Parathyroid adenoma (tissue), 2 donors: ENCODE data around the gene ADH1A.
A peak's percentile ranks its signal among the peaks of the same experiment; 100 is the strongest.

Source experiments
- H2AFZ ChIP-seq: fragments of 300-600 bp; sonication (generic); one replicate; pipeline ENCODE4 v1.7.0; 2017; ENCODE audit warnings: antibody characterized with exemption, mild to moderate bottlenecking
- H3K27ac ChIP-seq: fragments of 300-600 bp; sonication (generic); one replicate; pipeline ENCODE4 v1.7.0; 2017
- H3K27me3 ChIP-seq: fragments of 300-600 bp; sonication (generic); one replicate; pipeline ENCODE4 v1.7.0; 2017; ENCODE audit warnings: low read length; ENCODE audit not compliant: control insufficient read depth, insufficient read depth
- H3K36me3 ChIP-seq: fragments of 300-600 bp; sonication (generic); one replicate; pipeline ENCODE4 v1.7.0; 2017; ENCODE audit warnings: low read length; ENCODE audit not compliant: control insufficient read depth, insufficient read depth
- H3K4me1 ChIP-seq: fragments of 300-600 bp; sonication (generic); one replicate; pipeline ENCODE4 v1.7.0; 2017; ENCODE audit warnings: control low read depth
- H3K4me2 ChIP-seq: fragments of 300-600 bp; sonication (generic); one replicate; pipeline ENCODE4 v1.7.0; 2017; ENCODE audit warnings: low read length
- H3K4me3 ChIP-seq: fragments of 300-600 bp; sonication (generic); one replicate; pipeline ENCODE4 v1.7.0; 2017; ENCODE audit warnings: low read depth, low read length
- H3K79me2 ChIP-seq: fragments of 300-600 bp; sonication (generic); one replicate; pipeline ENCODE4 v1.7.0; 2017; ENCODE audit warnings: control low read depth
- H3K9ac ChIP-seq: fragments of 300-600 bp; sonication (generic); one replicate; pipeline ENCODE4 v1.7.0; 2017; ENCODE audit warnings: mild to moderate bottlenecking
- H3K9me3 ChIP-seq: fragments of 300-600 bp; sonication (generic); one replicate; pipeline ENCODE4 v1.7.0; 2017; ENCODE audit warnings: low read length; ENCODE audit not compliant: control insufficient read depth
- TF ChIP-seq, protein P1 (sequence below): fragments of 300-600 bp; sonication (generic); IDR thresholded peaks from one replicate; pipeline ENCODE4 v1.7.0; 2017; ENCODE audit warnings: antibody characterized with exemption, mild to moderate bottlenecking
- donor health status: primary hyperparathyroidism.

ADH1A gene

GRCh38 chr4:99310389-99310788 is 19.6 kb upstream of the ADH1A start:
- no peak overlapping the region for H3K9ac ChIP-seq
- H3K27ac ChIP-seq, result no peak overlapping the region
- no peak overlapping the region for H3K4me3 ChIP-seq
- H3K79me2 ChIP-seq, result no peaks in the 10 kb centered on the region
- no peaks in the 10 kb centered on the region for H3K36me3 ChIP-seq
- TF ChIP-seq, protein P1, sequence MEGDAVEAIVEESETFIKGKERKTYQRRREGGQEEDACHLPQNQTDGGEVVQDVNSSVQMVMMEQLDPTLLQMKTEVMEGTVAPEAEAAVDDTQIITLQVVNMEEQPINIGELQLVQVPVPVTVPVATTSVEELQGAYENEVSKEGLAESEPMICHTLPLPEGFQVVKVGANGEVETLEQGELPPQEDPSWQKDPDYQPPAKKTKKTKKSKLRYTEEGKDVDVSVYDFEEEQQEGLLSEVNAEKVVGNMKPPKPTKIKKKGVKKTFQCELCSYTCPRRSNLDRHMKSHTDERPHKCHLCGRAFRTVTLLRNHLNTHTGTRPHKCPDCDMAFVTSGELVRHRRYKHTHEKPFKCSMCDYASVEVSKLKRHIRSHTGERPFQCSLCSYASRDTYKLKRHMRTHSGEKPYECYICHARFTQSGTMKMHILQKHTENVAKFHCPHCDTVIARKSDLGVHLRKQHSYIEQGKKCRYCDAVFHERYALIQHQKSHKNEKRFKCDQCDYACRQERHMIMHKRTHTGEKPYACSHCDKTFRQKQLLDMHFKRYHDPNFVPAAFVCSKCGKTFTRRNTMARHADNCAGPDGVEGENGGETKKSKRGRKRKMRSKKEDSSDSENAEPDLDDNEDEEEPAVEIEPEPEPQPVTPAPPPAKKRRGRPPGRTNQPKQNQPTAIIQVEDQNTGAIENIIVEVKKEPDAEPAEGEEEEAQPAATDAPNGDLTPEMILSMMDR, result no peak
- H3K4me1 ChIP-seq, result no peaks in the 10 kb centered on the region
- no peaks in the 10 kb centered on the region for H3K9me3 ChIP-seq
- H2AFZ ChIP-seq, result no peak overlapping the region
- H3K27me3 ChIP-seq, result no peaks in the 10 kb centered on the region
- no peak overlapping the region for H3K4me2 ChIP-seq

DNA sequence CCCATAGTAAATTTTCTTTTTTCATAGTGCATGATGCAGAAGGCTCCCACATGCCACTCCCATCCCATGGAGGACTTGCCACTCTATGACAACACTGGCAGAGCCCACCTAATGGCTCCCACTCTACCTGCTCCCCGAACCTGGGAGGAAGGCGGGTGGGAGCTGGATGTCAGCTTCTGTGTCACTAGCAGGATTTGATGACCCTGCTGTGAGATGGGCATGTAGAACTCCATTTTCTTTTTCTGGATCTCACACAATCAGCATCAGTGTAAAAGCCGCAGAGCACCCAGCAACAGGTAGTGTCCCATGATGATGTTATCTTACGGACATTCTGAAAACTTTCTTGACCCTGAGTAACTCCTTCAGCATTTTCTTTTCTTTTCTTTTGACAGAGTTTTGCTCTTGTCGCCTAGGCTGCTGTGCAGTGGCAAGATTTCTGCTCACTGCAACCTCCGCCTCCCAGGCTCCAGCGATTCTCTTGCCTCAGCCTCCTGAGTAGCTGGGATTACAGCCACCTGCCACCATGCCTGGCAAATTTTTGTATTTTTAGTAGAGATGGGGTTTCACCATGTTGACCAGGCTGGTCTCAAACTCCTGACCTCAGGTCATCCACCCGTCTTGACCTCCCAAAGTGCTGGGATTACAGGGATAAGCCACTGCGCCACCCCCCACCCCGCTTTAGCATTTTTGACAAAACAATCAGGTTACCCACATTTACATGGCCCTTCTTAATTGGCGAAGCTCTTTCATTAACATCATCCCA is 15.0 kb upstream of the ADH1A start:
- no peaks in the 10 kb centered on the region for H3K36me3 ChIP-seq
- H3K9me3 ChIP-seq, result no peaks in the 10 kb centered on the region
- no peaks in the 10 kb centered on the region for H3K79me2 ChIP-seq
- no peaks in the 10 kb centered on the region for H3K27me3 ChIP-seq
- no peak overlapping the region for H3K27ac ChIP-seq
- no peak overlapping the region for H2AFZ ChIP-seq
- H3K4me2 ChIP-seq, result no peak overlapping the region
- TF ChIP-seq, protein P1, result no peak
- no peaks in the 10 kb centered on the region for H3K4me1 ChIP-seq
- no peak overlapping the region for H3K9ac ChIP-seq
- H3K4me3 ChIP-seq, result no peak overlapping the region

DNA sequence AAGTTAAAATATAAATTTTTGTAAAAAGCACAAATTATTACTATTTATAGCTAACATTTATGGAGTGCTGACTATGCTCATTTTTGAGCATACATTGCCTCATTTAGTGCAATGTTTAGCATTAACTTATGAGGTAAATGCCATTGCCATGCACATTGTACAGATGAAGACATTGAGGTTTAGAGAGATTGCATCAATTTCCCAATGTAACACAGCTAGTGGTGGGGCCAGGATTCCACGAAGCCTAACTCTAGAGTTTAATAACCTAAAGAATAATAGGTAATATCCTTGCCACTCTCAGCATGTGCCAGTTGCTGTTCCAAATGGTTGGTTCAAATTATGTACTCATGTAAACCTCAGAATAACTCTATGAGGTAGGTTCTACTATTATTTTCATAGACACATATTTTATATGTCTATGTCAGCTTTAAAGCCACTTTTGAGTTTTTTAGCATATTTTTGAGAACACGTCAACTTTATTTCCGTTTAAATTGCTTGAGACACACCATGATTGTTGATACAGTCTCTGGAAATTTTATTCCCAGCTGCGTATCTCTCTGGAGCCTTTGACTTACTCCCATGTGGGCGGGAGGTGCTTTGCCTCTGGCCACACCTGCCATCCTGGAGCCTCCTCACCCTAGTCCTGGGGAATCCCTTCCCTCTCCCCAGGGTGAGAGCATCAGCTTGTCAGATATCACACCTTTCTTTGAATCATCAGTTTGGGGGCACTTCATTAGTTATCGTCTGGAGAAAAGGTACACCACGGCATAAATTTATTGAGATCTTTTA is 10.8 kb upstream of the ADH1A start:
- Histone ChIP-seq H3K79me2 (no peaks in the 10 kb centered on the region), H3K27me3 (no peaks in the 10 kb centered on the region), H3K4me2 (no peak overlapping the region), H3K9me3 (no peaks in the 10 kb centered on the region), H3K4me3 (no peak overlapping the region), H2AFZ (no peak overlapping the region), H3K4me1 (no peaks in the 10 kb centered on the region), H3K36me3 (no peaks in the 10 kb centered on the region), H3K9ac (no peak overlapping the region), H3K27ac (no peak overlapping the region)
- TF ChIP-seq, protein P1, result no peak

- H3K27ac ChIP-seq, result no peak overlapping the region
- no peaks in the 10 kb centered on the region for H3K36me3 ChIP-seq
- H3K9ac ChIP-seq, result no peak overlapping the region
- H3K9me3 ChIP-seq, result no peaks in the 10 kb centered on the region
- H2AFZ ChIP-seq, result no peak overlapping the region
- H3K27me3 ChIP-seq, result no peaks in the 10 kb centered on the region
- no peak overlapping the region for H3K4me3 ChIP-seq
- TF ChIP-seq, protein P1, result no peak
- H3K4me2 ChIP-seq, result peak overlapping the region; percentile 37
- H3K4me1 ChIP-seq, result no peaks in the 10 kb centered on the region
- H3K79me2 ChIP-seq, result no peaks in the 10 kb centered on the region
Observed at GRCh38 chr4:99300934-99301333, 10.1 kb upstream of the ADH1A start.
